Gastrocnemius medialis (tissue), 4 donors: ENCODE data around the gene HDAC4.

Experiments
- POLR2A ChIP-seq, 2 donors: fragments of 450-650 bp; IDR thresholded peaks; one replicate each; pipeline ENCODE4 v1.6.1; 2017; ENCODE audit warnings: antibody characterized with exemption in 2 of 2, mild to moderate bottlenecking in 2 of 2, moderate library complexity in 2 of 2
- TF ChIP-seq, protein P1 (sequence below), 5 experiments: fragments of 450-650 bp in 3 of 5; fragments of 200-600 bp in 2 of 5; sonication (generic) in 2 of 5; IDR thresholded peaks in 4 of 5; conservative IDR thresholded peaks in 1 of 5; 1 replicate in 4 of 5; 2 replicates in 1 of 5; pipeline ENCODE4 v1.5.1; 2016 to 2019; ENCODE audit warnings: antibody characterized with exemption in 5 of 5, mild to moderate bottlenecking in 3 of 5, moderate library complexity in 3 of 5

DNA sequence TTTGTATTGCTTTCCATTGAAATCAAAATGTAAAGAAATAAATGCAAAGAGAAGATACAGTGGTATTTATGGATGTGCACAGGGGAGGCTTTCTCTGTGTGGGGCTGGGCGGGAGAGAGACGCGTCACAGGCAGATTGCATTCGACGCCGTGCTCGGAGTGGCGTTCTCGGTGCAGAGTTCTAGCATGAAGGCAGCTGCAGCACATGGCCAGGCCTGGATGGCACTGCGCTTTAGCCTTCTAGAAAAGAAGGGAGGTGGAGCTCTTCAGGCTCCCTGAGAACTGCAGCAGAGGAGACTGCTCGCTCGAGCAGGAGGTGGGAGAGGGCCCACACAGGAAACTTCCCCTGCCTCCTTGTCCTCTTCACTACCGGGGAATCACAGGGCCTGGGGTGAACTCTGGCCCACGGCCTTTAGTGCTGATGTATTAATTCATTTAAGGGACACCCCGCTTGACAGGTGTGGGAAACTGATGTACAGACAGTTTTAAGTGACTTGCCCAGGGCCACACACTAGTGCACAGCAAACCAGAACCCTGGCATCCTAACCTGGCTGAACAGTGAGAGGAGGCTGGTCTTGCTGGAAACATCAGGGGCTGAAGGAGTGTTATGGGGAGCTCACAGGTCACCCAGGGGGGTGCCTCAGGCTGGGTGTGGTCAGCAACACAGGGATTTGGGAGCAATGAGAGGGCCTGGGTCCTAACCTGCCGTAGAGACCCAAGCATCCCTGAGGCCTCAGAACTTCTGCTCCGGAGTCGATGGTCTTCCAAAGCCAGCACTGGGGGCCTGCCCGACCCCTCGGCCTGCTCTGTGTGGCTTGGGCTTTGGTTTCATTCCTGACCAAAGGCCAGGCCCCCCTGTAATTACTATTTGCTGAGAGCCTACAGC is 199.9 kb downstream of the HDAC4 start:
- TF ChIP-seq POLR2A (IDR thresholded peaks at IDR 0.05): no peak
- TF ChIP-seq, protein P1, sequence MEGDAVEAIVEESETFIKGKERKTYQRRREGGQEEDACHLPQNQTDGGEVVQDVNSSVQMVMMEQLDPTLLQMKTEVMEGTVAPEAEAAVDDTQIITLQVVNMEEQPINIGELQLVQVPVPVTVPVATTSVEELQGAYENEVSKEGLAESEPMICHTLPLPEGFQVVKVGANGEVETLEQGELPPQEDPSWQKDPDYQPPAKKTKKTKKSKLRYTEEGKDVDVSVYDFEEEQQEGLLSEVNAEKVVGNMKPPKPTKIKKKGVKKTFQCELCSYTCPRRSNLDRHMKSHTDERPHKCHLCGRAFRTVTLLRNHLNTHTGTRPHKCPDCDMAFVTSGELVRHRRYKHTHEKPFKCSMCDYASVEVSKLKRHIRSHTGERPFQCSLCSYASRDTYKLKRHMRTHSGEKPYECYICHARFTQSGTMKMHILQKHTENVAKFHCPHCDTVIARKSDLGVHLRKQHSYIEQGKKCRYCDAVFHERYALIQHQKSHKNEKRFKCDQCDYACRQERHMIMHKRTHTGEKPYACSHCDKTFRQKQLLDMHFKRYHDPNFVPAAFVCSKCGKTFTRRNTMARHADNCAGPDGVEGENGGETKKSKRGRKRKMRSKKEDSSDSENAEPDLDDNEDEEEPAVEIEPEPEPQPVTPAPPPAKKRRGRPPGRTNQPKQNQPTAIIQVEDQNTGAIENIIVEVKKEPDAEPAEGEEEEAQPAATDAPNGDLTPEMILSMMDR (IDR thresholded peaks at IDR 0.05 in 4 of 5, conservative IDR thresholded peaks at IDR 0.05 in 1 of 5): no peak
